GM21528 (cell line): ENCODE results near the gene POLR1A.

Source experiments
- ATAC-seq: cut with Tn5 transposase; IDR thresholded peaks from one replicate; pipeline ENCODE4 v1.9.1; 2021; ENCODE audit warnings: mild to moderate bottlenecking, moderate library complexity; ENCODE audit not compliant: unreplicated experiment, low FRiP score

The POLR1A gene

GRCh38 chr2:86039178-86039962 lies 66.3 kb downstream of the POLR1A start:
- ATAC-seq = no peak

GRCh38 chr2:86038291-86039081 lies 67.2 kb downstream of the POLR1A start:
- no peak for ATAC-seq

GRCh38 chr2:86037795-86038192 lies 67.9 kb downstream of the POLR1A start:
- no peak for ATAC-seq

GRCh38 chr2:86037141-86037794 lies 68.4 kb downstream of the POLR1A start:
- ATAC-seq = no peak

GRCh38 chr2:86036669-86037138 lies 69.0 kb downstream of the POLR1A start:
- no peak for ATAC-seq

- peak; percentile 65 for ATAC-seq
Measured at GRCh38 chr2:86035883-86036668, 69.6 kb downstream of the POLR1A start.

- ATAC-seq = no peak
Measured at GRCh38 chr2:86035376-86035882, 70.3 kb downstream of the POLR1A start.

GRCh38 chr2:86033751-86034692 lies 71.7 kb downstream of the POLR1A start:
- no peak for ATAC-seq

- no peak for ATAC-seq
Measured at GRCh38 chr2:86032861-86033595, 72.7 kb downstream of the POLR1A start.

GRCh38 chr2:86031606-86032005 lies 74.1 kb downstream of the POLR1A start:
- ATAC-seq = no peak

- ATAC-seq = no peak
Measured at GRCh38 chr2:86031151-86031550, 74.5 kb downstream of the POLR1A start.

- ATAC-seq = no peak
Measured at GRCh38 chr2:86029873-86030272, 75.8 kb downstream of the POLR1A start.

- ATAC-seq = no peak
Measured at GRCh38 chr2:86028766-86029381, 76.8 kb downstream of the POLR1A start.

- no peak for ATAC-seq
Measured at GRCh38 chr2:86027922-86028765, 77.5 kb downstream of the POLR1A start.

GRCh38 chr2:86027196-86027921 lies 78.3 kb downstream of the POLR1A start:
- ATAC-seq = no peak

- no peak for ATAC-seq
Measured at GRCh38 chr2:86026744-86027065, 79.0 kb downstream of the POLR1A start.
